HS-5 (cell line): ENCODE results near the gene ERICH6.

Source experiments
- DNase-seq: peaks from one replicate; pipeline ENCODE4 v3.0.0-alpha.2; 2012; ENCODE audit warnings: low read depth

The ERICH6 gene

GRCh38 chr3:150703756-150704344 is at the start of gene ERICH6:
ERICH6 (minus strand) TSS chr3:150703920; CDS start chr3:150703898, 22 bp downstream.
- peak; percentile 53 for DNase-seq

- DNase-seq = no peak
These were observed 48.1 kb upstream of the ERICH6 start for GRCh38 chr3:150751781-150752263.

- DNase-seq = no peak
These were observed 45.5 kb upstream of the ERICH6 start for GRCh38 chr3:150749255-150749654.

- no peak for DNase-seq
These were observed 44.9 kb upstream of the ERICH6 start for GRCh38 chr3:150748684-150749047.

GRCh38 chr3:150747886-150748683 is 44.4 kb upstream of the ERICH6 start:
- DNase-seq = no peak

GRCh38 chr3:150746791-150747590 is 43.3 kb upstream of the ERICH6 start:
- no peak for DNase-seq

- DNase-seq = no peak
These were observed 42.1 kb upstream of the ERICH6 start for GRCh38 chr3:150745832-150746231.

- DNase-seq = no peak
These were observed 41.1 kb upstream of the ERICH6 start for GRCh38 chr3:150744919-150745211.

GRCh38 chr3:150744041-150744918 is 40.6 kb upstream of the ERICH6 start:
- DNase-seq = no peak

GRCh38 chr3:150743508-150743907 is 39.8 kb upstream of the ERICH6 start:
- DNase-seq = no peak

GRCh38 chr3:150742679-150743078 is 39.0 kb upstream of the ERICH6 start:
- no peak for DNase-seq

- no peak for DNase-seq
These were observed 38.4 kb upstream of the ERICH6 start for GRCh38 chr3:150742141-150742523.

- no peak for DNase-seq
These were observed 37.9 kb upstream of the ERICH6 start for GRCh38 chr3:150741497-150742140.

GRCh38 chr3:150740733-150741496 is 37.2 kb upstream of the ERICH6 start:
- DNase-seq = no peak

- DNase-seq = no peak
These were observed 36.3 kb upstream of the ERICH6 start for GRCh38 chr3:150739877-150740645.

GRCh38 chr3:150739200-150739863 is 35.6 kb upstream of the ERICH6 start:
- DNase-seq = no peak

GRCh38 chr3:150738688-150739087 is 35.0 kb upstream of the ERICH6 start:
- no peak for DNase-seq

- DNase-seq = no peak
These were observed 34.4 kb upstream of the ERICH6 start for GRCh38 chr3:150737874-150738679.
